GM12801 (cell line): ENCODE data around the gene CUL1.

Experiments used
- CTCF ChIP-seq: IDR thresholded peaks from one replicate; pipeline ENCODE4 v1.5.1; 2011; ENCODE audit warnings: control low read depth; ENCODE audit not compliant: insufficient read length; ENCODE audit errors: extremely low read depth

Gene CUL1

GRCh38 chr7:148697256-148698006, 1.3 kb upstream of the CUL1 start:
- TF ChIP-seq CTCF = no peak

GRCh38 chr7:148698007-148698396, 701 bp upstream of the CUL1 start:
- no peak for TF ChIP-seq CTCF

- no peak for TF ChIP-seq CTCF
Measured at GRCh38 chr7:148699024-148699781, 500 bp downstream of the CUL1 start.

- TF ChIP-seq CTCF = no peak
Measured at GRCh38 chr7:148699782-148700629, 1.3 kb downstream of the CUL1 start.

DNA sequence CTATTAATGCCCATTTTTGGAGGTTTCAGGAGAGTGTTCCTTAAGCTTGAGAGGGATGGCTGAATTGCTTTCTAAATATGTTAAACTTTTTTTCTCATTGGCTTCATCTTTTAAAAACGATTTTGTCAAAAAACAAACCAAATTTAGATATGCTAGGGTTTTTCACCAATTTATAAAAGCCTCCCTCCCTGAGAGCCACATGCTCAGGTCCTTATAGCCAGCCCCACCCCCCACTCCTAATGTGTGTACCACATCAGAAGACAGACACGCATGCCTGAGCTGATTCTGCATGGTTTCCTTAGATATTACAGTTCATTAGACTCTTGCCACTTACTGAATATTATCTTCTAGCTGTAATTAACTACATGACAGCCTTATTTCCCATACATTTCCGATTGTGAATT, 2.0 kb downstream of the CUL1 start:
- no peak for TF ChIP-seq CTCF

GRCh38 chr7:148701414-148701813, 2.7 kb downstream of the CUL1 start:
- no peak for TF ChIP-seq CTCF
